Mesendoderm (in vitro differentiated cells): ENCODE results near the gene PLB1. TPM values are rescaled to one million over a fixed set of nuclear protein-coding genes. Genes with fewer than 3 reads are reported as not detected.

Experiments
- DNase-seq: peaks from one replicate; pipeline ENCODE4 v3.0.0; 2013
- H2AK5ac ChIP-seq: 2 replicates; pipeline ENCODE4 v1.6.1; 2013; ENCODE audit warnings: low read length, inconsistent platforms
- H2BK120ac ChIP-seq: 2 replicates; pipeline ENCODE4 v1.6.1; 2013; ENCODE audit warnings: low read depth, mild to moderate bottlenecking, low read length, moderate library complexity, mixed read lengths
- H2BK15ac ChIP-seq: replicated peaks from 2 replicates; pipeline ENCODE4 v1.6.1; 2013; ENCODE audit warnings: low read depth, mild to moderate bottlenecking, moderate library complexity
- H2BK5ac ChIP-seq: 2 replicates; pipeline ENCODE4 v1.6.1; 2013; ENCODE audit warnings: low read length, inconsistent platforms
- H3K18ac ChIP-seq: 2 replicates; pipeline ENCODE4 v1.6.1; 2013; ENCODE audit warnings: mild to moderate bottlenecking, low read length, mixed read lengths
- H3K23ac ChIP-seq: one replicate; pipeline ENCODE4 v1.6.1; 2013; ENCODE audit warnings: low read length
- H3K27ac ChIP-seq: 2 replicates; pipeline ENCODE4 v1.5.1; 2013; ENCODE audit warnings: low read depth, mild to moderate bottlenecking, inconsistent platforms, low read length, moderate library complexity
- H3K27me3 ChIP-seq: 2 replicates; pipeline ENCODE4 v1.6.1; 2013; ENCODE audit warnings: low read length, control low read depth, mild to moderate bottlenecking, inconsistent platforms; ENCODE audit not compliant: insufficient read depth, poor library complexity
- H3K36me3 ChIP-seq: 2 replicates; pipeline ENCODE4 v1.6.1; 2013; ENCODE audit warnings: low read length, inconsistent platforms; ENCODE audit not compliant: control insufficient read depth, insufficient read depth
- H3K4ac ChIP-seq: one replicate; pipeline ENCODE4 v1.6.1; 2013; ENCODE audit warnings: low read depth, mild to moderate bottlenecking, low read length, moderate library complexity
- H3K4me1 ChIP-seq: 2 replicates; pipeline ENCODE4 v1.6.1; 2013; ENCODE audit warnings: low read depth, low read length, inconsistent platforms; ENCODE audit not compliant: control insufficient read depth
- H3K4me2 ChIP-seq: 2 replicates; pipeline ENCODE4 v1.6.1; 2013; ENCODE audit warnings: low read length
- H3K4me3 ChIP-seq: 2 replicates; pipeline ENCODE4 v1.5.1; 2013; ENCODE audit warnings: mild to moderate bottlenecking, low read length
- H3K56ac ChIP-seq: one replicate; pipeline ENCODE4 v1.6.1; 2013; ENCODE audit warnings: low read length
- H3K79me1 ChIP-seq: 2 replicates; pipeline ENCODE4 v1.6.1; 2013; ENCODE audit warnings: low read length, inconsistent platforms
- H3K79me2 ChIP-seq: 2 replicates; pipeline ENCODE4 v1.6.1; 2013; ENCODE audit warnings: mild to moderate bottlenecking, low read length; ENCODE audit not compliant: control insufficient read depth, insufficient read depth
- H3K9ac ChIP-seq: 2 replicates; pipeline ENCODE4 v1.6.1; 2013; ENCODE audit warnings: low read length, inconsistent platforms
- H4K5ac ChIP-seq: one replicate; pipeline ENCODE4 v1.6.1; 2013; ENCODE audit warnings: low read length
- H4K8ac ChIP-seq: one replicate; pipeline ENCODE4 v1.6.1; 2013; ENCODE audit warnings: low read depth, mild to moderate bottlenecking, control low read depth, low read length, moderate library complexity
- WGBS: extraction: QIAGEN DNeasy Blood & Tissue Kit; methylation state at CpG from one replicate; pipeline ENCODE4 v1.1.7; 2013; ENCODE audit warnings: low lambda C conversion rate, missing lambda C conversion rate; ENCODE audit not compliant: insufficient coverage; ENCODE audit errors: extremely low coverage; 5-methylcytosine and 5-hydroxymethylcytosine counted together
- small RNA-seq: library from polyadenylated mRNA; stranded (forward); fragments of <200 nt; extraction: miRNeasy Mini kit (QIAGEN cat#:217004); gene quantifications from one replicate; pipeline ENCODE3, GENCODE V24; 2013; ENCODE audit not compliant: insufficient read depth

Gene PLB1

GRCh38 chr2:28689771-28690170 lies 193.9 kb downstream of the PLB1 start:
- no peak overlapping the region for H2BK120ac ChIP-seq
- H3K79me1 ChIP-seq = no peaks in the 10 kb centered on the region
- H3K4me3 ChIP-seq = no peak overlapping the region
- no peak overlapping the region for H2AK5ac ChIP-seq
- H3K18ac ChIP-seq = no peak overlapping the region
- DNase-seq = no peak
- no peak overlapping the region for H3K4me2 ChIP-seq
- H3K27ac ChIP-seq = no peak overlapping the region
- H2BK15ac ChIP-seq = no peak overlapping the region
- H4K8ac ChIP-seq = no peak overlapping the region
- H3K9ac ChIP-seq = no peak overlapping the region
- H3K4me1 ChIP-seq = peaks cover 2% of the 10 kb centered on the region
- H3K4ac ChIP-seq = no peak overlapping the region
- H2BK5ac ChIP-seq = no peak overlapping the region
- no peaks in the 10 kb centered on the region for H3K79me2 ChIP-seq
- WGBS = no CpG with 5 or more reads among the region's 2 CpGs
- no peaks in the 10 kb centered on the region for H3K36me3 ChIP-seq
- H3K56ac ChIP-seq = no peak overlapping the region
- H4K5ac ChIP-seq = no peak overlapping the region
- no peaks in the 10 kb centered on the region for H3K27me3 ChIP-seq
- no peak overlapping the region for H3K23ac ChIP-seq

DNA sequence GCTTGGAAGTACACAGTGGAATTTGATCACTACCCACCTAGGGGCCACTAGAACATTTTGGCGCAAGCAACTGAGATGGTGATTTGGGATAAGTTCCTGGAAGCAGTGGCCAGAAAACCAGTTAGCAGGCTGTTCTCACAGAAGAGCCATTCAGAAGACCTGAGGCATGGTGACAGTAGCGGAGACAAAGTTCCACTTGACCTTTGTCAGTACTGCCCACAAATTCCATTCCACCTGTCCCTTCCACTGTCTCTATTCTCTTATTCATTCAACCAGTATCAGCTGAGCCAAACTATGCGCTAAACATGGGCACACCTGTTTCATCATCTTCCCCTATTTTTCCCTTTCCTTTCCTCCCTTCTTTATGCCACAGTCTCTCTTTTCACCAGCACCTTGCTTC lies 196.6 kb downstream of the PLB1 start:
- peaks cover 2% of the 10 kb centered on the region for H3K4me1 ChIP-seq
- no peak overlapping the region for H3K4ac ChIP-seq
- no peak overlapping the region for H2BK120ac ChIP-seq
- H2BK15ac ChIP-seq = no peak overlapping the region
- no peak overlapping the region for H3K27ac ChIP-seq
- no peaks in the 10 kb centered on the region for H3K79me1 ChIP-seq
- no peak for DNase-seq
- no peak overlapping the region for H4K5ac ChIP-seq
- no peak overlapping the region for H2AK5ac ChIP-seq
- H3K23ac ChIP-seq = no peak overlapping the region
- no CpG with 5 or more reads among the region's 3 CpGs for WGBS
- H3K18ac ChIP-seq = no peak overlapping the region
- H3K4me3 ChIP-seq = no peak overlapping the region
- no peak overlapping the region for H3K56ac ChIP-seq
- no peak overlapping the region for H4K8ac ChIP-seq
- no peak overlapping the region for H3K4me2 ChIP-seq
- H3K79me2 ChIP-seq = no peaks in the 10 kb centered on the region
- no peaks in the 10 kb centered on the region for H3K36me3 ChIP-seq
- H3K9ac ChIP-seq = no peak overlapping the region
- H3K27me3 ChIP-seq = no peaks in the 10 kb centered on the region
- no peak overlapping the region for H2BK5ac ChIP-seq

GRCh38 chr2:28693223-28693622 lies 197.4 kb downstream of the PLB1 start:
- no peak overlapping the region for H4K5ac ChIP-seq
- no peaks in the 10 kb centered on the region for H3K27me3 ChIP-seq
- H3K79me1 ChIP-seq = no peaks in the 10 kb centered on the region
- no CpG with 5 or more reads among the region's 3 CpGs for WGBS
- H2BK15ac ChIP-seq = no peak overlapping the region
- H2BK120ac ChIP-seq = no peak overlapping the region
- H3K36me3 ChIP-seq = no peaks in the 10 kb centered on the region
- H4K8ac ChIP-seq = no peak overlapping the region
- no peak overlapping the region for H3K27ac ChIP-seq
- no peak overlapping the region for H3K4ac ChIP-seq
- H3K18ac ChIP-seq = no peak overlapping the region
- no peak overlapping the region for H3K4me3 ChIP-seq
- H3K56ac ChIP-seq = no peak overlapping the region
- H2BK5ac ChIP-seq = no peak overlapping the region
- H2AK5ac ChIP-seq = no peak overlapping the region
- peaks cover 2% of the 10 kb centered on the region for H3K4me1 ChIP-seq
- no peak for DNase-seq
- no peaks in the 10 kb centered on the region for H3K79me2 ChIP-seq
- no peak overlapping the region for H3K9ac ChIP-seq
- H3K4me2 ChIP-seq = no peak overlapping the region
- H3K23ac ChIP-seq = no peak overlapping the region

Small RNA genes within 50 kb of the gene (small RNA-seq; reads per million reads assigned to genes)
- gene RNA5SP89 (not detected), gene SNRPGP7 (not detected)
